Natural killer cell (primary cell): ENCODE data around the gene NAA38. TPM values are rescaled to one million over a fixed set of nuclear protein-coding genes. Genes with fewer than 3 reads are reported as not detected.

Experiments
- ATAC-seq, 3 donors: fragments of 150-1000 bp in 2 of 3; fragments of 200-7000 bp in 1 of 3; cut with Tn5 transposase; 1 replicate in 1 of 3; 2 replicates in 2 of 3; pipeline ENCODE4 v1.10.0; 2021; ENCODE audit warnings: mild to moderate bottlenecking in 2 of 3, moderate library complexity in 2 of 3
- DNase-seq, 2 donors: peaks; one replicate each; pipeline versions ENCODE4 v3.0.0 to v3.0.0-alpha.2; 2013 to 2021; ENCODE audit warnings: mixed read lengths in 1 of 2
- H3K27ac ChIP-seq: one replicate; pipeline ENCODE4 v1.5.1; 2013; ENCODE audit warnings: mild to moderate bottlenecking, low read length
- H3K27me3 ChIP-seq: one replicate; pipeline ENCODE4 v1.6.1; 2013; ENCODE audit warnings: low read length; ENCODE audit not compliant: control insufficient read depth, insufficient read depth
- H3K36me3 ChIP-seq: one replicate; pipeline ENCODE4 v1.6.1; 2013; ENCODE audit warnings: low read length; ENCODE audit not compliant: control insufficient read depth, insufficient read depth
- H3K4me1 ChIP-seq: one replicate; pipeline ENCODE4 v1.6.1; 2013; ENCODE audit warnings: low read length; ENCODE audit not compliant: control insufficient read depth, insufficient read depth
- H3K4me3 ChIP-seq: one replicate; pipeline ENCODE4 v1.5.1; 2013; ENCODE audit warnings: low read length
- H3K9me3 ChIP-seq: one replicate; pipeline ENCODE4 v1.6.1; 2013; ENCODE audit warnings: low read length; ENCODE audit not compliant: control insufficient read depth, insufficient read depth
- H3K27ac Mint-ChIP-seq, 2 donors: one replicate each; pipeline ENCODE4 v1.8.0; 2022; ENCODE audit warnings: mild to moderate bottlenecking in 2 of 2, mixed read lengths in 2 of 2, moderate library complexity in 1 of 2
- H3K27me3 Mint-ChIP-seq, 2 donors: one replicate each; pipeline ENCODE4 v1.8.0; 2022; ENCODE audit warnings: low read depth in 2 of 2, mixed read lengths in 2 of 2
- H3K36me3 Mint-ChIP-seq: one replicate; pipeline ENCODE4 v1.8.0; 2022; ENCODE audit warnings: mixed read lengths
- H3K4me1 Mint-ChIP-seq, 2 donors: one replicate each; pipeline ENCODE4 v1.8.0; 2022; ENCODE audit warnings: mixed read lengths in 2 of 2
- H3K4me3 Mint-ChIP-seq: one replicate; pipeline ENCODE4 v1.8.0; 2022; ENCODE audit warnings: mild to moderate bottlenecking, moderate library complexity, mixed read lengths
- H3K9me3 Mint-ChIP-seq, 2 donors: one replicate each; pipeline ENCODE4 v1.8.0; 2022; ENCODE audit warnings: mixed read lengths in 2 of 2
- WGBS: methylation state at CpG from one replicate; pipeline ENCODE4 v1.1.7; 2013; ENCODE audit warnings: missing lambda C conversion rate; ENCODE audit not compliant: insufficient coverage; 5-methylcytosine and 5-hydroxymethylcytosine counted together
- intact Hi-C: fragments of 100-400 bp; cut with micrococcal nuclease; formaldehyde crosslinking; loops from one replicate; pipeline ENCODE4 v1.14.2; 2022
- total RNA-seq, 4 donors: library from RNA; stranded (reverse); fragments of 120-200 nt in 1 of 4; gene quantifications; one replicate each; pipeline versions ENCODE4 v1.2.3 to v1.2.4, GENCODE V29; 2013 to 2022
- TF ChIP-seq, protein P1 (sequence below): fragments of 200-600 bp; IDR thresholded peaks from one replicate; pipeline ENCODE4 v1.8.0; 2022; ENCODE audit warnings: antibody characterized with exemption

NAA38 gene
- total RNA-seq, 3 donors from 2014 or later (not counting 1 experiment from before 2014, with no cell fraction given), result 35.9 to 40.3 (median 37.3) TPM

GRCh38 chr17:7859028-7859427, 1.7 kb upstream of the NAA38 start:
- ATAC-seq (no peak), DNase-seq (no peak)
- TF ChIP-seq, protein P1, sequence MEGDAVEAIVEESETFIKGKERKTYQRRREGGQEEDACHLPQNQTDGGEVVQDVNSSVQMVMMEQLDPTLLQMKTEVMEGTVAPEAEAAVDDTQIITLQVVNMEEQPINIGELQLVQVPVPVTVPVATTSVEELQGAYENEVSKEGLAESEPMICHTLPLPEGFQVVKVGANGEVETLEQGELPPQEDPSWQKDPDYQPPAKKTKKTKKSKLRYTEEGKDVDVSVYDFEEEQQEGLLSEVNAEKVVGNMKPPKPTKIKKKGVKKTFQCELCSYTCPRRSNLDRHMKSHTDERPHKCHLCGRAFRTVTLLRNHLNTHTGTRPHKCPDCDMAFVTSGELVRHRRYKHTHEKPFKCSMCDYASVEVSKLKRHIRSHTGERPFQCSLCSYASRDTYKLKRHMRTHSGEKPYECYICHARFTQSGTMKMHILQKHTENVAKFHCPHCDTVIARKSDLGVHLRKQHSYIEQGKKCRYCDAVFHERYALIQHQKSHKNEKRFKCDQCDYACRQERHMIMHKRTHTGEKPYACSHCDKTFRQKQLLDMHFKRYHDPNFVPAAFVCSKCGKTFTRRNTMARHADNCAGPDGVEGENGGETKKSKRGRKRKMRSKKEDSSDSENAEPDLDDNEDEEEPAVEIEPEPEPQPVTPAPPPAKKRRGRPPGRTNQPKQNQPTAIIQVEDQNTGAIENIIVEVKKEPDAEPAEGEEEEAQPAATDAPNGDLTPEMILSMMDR, result no peak
- WGBS, result 94% methylated on average over 5 of the region's 8 CpGs
- Histone ChIP-seq H3K27ac (no peak overlapping the region), H3K27me3 (no peaks in the 10 kb centered on the region), H3K4me3 (no peak overlapping the region), H3K9me3 (no peaks in the 10 kb centered on the region), H3K36me3 (peaks cover 2% of the 10 kb centered on the region), H3K4me1 (peaks cover 27% of the 10 kb centered on the region)
- H3K4me1 Mint-ChIP-seq, result peaks cover 6 to 9% of the 10 kb centered on the region in 2 donors
- no peaks in the 10 kb centered on the region for H3K27me3 Mint-ChIP-seq
- intact Hi-C loops, result loop anchor here (5.0 to 10.0 kb wide), 2 partner anchors 114 to 172 kb away; partner anchors contain the start of genes TP53 and WRAP53
- H3K4me3 Mint-ChIP-seq, result no peak overlapping the region
- no peak overlapping the region for H3K27ac Mint-ChIP-seq
- H3K36me3 Mint-ChIP-seq, result no peaks in the 10 kb centered on the region
- H3K9me3 Mint-ChIP-seq, result no peaks in the 10 kb centered on the region

DNA sequence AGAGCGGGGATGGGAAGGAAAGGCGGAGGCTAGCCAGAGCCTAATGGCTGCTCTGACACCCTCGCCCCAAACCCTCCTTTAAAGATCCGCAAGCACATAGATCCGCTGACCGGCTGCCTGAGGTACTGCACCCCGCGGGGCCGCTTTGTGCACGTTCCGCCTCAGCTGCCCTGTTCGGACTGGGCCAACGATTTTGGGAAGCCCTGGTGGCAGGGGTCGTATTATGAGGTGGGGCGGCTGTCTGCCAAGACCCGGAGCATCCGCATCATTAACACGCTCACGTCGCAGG, 1.1 kb upstream of the NAA38 start:
- Mint-ChIP-seq H3K9me3 (no peaks in the 10 kb centered on the region), H3K27me3 (no peaks in the 10 kb centered on the region), H3K4me1 (peaks cover 6 to 9% of the 10 kb centered on the region in 2 donors), H3K4me3 (no peak overlapping the region), H3K27ac (no peak overlapping the region), H3K36me3 (no peaks in the 10 kb centered on the region)
- Histone ChIP-seq H3K4me1 (peaks cover 27% of the 10 kb centered on the region), H3K9me3 (no peaks in the 10 kb centered on the region), H3K27ac (peak overlapping the region; percentile 92), H3K4me3 (peak overlapping the region; percentile 86), H3K36me3 (peaks cover 2% of the 10 kb centered on the region), H3K27me3 (no peaks in the 10 kb centered on the region)
- ATAC-seq, result no peak
- peak; percentile 20 to 59 for DNase-seq
- WGBS, result 77% methylated on average over 20 of the region's 20 CpGs
- TF ChIP-seq, protein P1, result no peak
- intact Hi-C loops, result loop anchor here (5.0 to 10.0 kb wide), 2 partner anchors 114 to 171 kb away; partner anchors contain the start of genes TP53 and WRAP53

DNA sequence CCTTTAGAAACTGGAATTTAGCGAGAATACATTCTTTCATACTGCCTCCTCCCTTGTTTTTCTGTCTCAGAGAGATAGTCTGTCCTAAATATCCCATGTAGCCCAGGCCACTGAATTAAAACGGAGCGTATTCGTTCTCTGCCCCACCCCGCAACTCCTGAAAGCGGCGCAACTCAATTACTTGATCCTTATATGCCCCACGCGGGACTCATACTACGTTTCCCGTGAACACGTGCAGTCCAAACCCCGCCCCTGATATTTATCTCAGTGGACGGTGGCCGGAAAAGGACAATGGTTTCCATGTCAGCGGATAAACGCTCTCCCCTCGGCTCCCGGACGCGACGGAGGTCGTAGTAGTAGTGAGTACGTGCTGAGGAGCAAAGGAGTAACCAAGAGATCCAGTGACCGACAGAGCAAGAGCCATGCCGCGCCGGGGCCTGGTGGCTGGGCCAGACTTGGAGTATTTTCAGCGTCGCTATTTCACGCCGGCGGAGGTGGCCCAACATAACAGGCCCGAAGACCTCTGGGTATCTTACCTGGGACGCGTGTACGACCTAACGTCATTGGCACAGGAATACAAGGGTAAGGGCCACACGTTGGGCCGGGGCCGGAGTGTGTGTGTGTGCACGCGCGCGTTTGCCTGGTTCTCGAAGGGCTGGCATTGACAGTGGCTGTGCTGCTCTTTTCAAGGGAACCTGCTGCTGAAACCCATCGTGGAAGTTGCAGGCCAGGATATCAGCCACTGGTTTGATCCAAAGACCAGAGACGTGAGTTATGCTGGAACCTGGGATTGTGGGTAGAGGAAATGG, 558 bp upstream of the NAA38 start, which contains the start of gene CYB5D1:
Gene CYB5D1 (plus strand): TSS at position 291 of the 809 bp plus-strand sequence. CDS start 132 bp downstream, at position 423.
- intact Hi-C loops, result loop anchor here (1.0 to 10.0 kb wide), 5 partner anchors 16 to 171 kb away; partner anchors contain the start of genes KDM6B, TP53 and WRAP53

More for the DNA sequence above, 558 bp upstream of the NAA38 start, which contains the start of gene CYB5D1:
- Histone ChIP-seq H3K36me3 (peaks cover 2% of the 10 kb centered on the region), H3K9me3 (no peaks in the 10 kb centered on the region), H3K27me3 (no peaks in the 10 kb centered on the region), H3K4me1 (peaks cover 27% of the 10 kb centered on the region), H3K27ac (peak within 1 kb of the TSS; percentile 92), H3K4me3 (peak within 1 kb of the TSS; percentile 86)
- DNase-seq (peak; percentile 85 to 95), ATAC-seq (peak; percentile 52 to 74 (median 53))
- H3K36me3 Mint-ChIP-seq, result no peaks in the 10 kb centered on the region
- no peaks in the 10 kb centered on the region for H3K9me3 Mint-ChIP-seq
- TF ChIP-seq, protein P1, result no peak
- no peaks in the 10 kb centered on the region for H3K27me3 Mint-ChIP-seq
- no peak within 1 kb of the TSS for H3K27ac Mint-ChIP-seq
- peaks cover 5 to 9% of the 10 kb centered on the region in 2 donors for H3K4me1 Mint-ChIP-seq
- H3K4me3 Mint-ChIP-seq, result no peak within 1 kb of the TSS
- 11% methylated on average over 48 of the region's 48 CpGs for WGBS
